PFSK-1 (cell line): ENCODE data around the gene RUNX1.

Experiments
- POLR2AphosphoS5 ChIP-seq: IDR thresholded peaks from 2 replicates; pipeline ENCODE4 v1.6.1; 2012; ENCODE audit warnings: low read depth, mild to moderate bottlenecking, control low read depth, low read length, moderate library complexity
- SIN3A ChIP-seq: IDR thresholded peaks from 2 replicates; pipeline ENCODE4 v1.6.1; 2012; ENCODE audit warnings: mild to moderate bottlenecking, low read length, moderate library complexity, borderline replicate concordance; ENCODE audit not compliant: insufficient read depth
- TAF1 ChIP-seq: IDR thresholded peaks from 2 replicates; pipeline ENCODE4 v1.6.1; 2012; ENCODE audit warnings: low read length, control low read depth, borderline replicate concordance; ENCODE audit not compliant: insufficient read depth

DNA sequence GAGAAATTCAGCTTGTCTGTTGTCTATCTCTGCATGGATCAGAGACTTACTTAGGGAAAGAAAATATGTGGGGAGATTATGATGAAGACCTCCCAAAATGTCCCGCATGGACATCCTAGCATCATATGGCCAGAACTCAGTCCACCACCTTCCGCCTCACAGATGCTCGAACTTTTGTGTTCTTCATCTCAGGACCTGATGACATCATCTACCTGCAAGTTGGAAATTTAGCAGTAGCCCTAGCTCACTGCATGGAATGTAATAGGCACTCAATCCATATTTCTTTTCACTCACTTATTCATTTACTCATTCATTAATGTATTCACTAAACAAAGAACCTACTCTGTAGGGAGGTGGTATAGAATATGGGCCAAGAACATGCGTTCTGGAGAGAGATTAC is 283.5 kb downstream of the RUNX1 start:
- no peak for TF ChIP-seq SIN3A
- TF ChIP-seq POLR2AphosphoS5: no peak
- no peak for TF ChIP-seq TAF1
